HEK293T (cell line): ENCODE data around the gene F13A1.

Experiments used
- BHLHE40 ChIP-seq: fragments of 450-650 bp; IDR thresholded peaks from 2 replicates; pipeline ENCODE4 v1.6.1; 2016; ENCODE audit warnings: mild to moderate bottlenecking, moderate library complexity, borderline replicate concordance
- CTBP1 ChIP-seq: fragments of 450-650 bp; IDR thresholded peaks from 2 replicates; pipeline ENCODE4 v1.6.1; 2016; ENCODE audit warnings: borderline replicate concordance
- FOXA1 ChIP-seq: fragments of 450-650 bp; IDR thresholded peaks from 2 replicates; pipeline ENCODE4 v1.6.1; 2016; ENCODE audit warnings: mild to moderate bottlenecking
- FOXK2 ChIP-seq: fragments of 450-650 bp; IDR thresholded peaks from 2 replicates; pipeline ENCODE4 v1.6.1; 2016; ENCODE audit warnings: mild to moderate bottlenecking
- FOXM1 ChIP-seq: fragments of 450-650 bp; IDR thresholded peaks from 2 replicates; pipeline ENCODE4 v1.6.1; 2017; ENCODE audit warnings: mild to moderate bottlenecking, borderline replicate concordance
- HDGF ChIP-seq: fragments of 450-650 bp; IDR thresholded peaks from 2 replicates; pipeline ENCODE4 v1.6.1; 2017; ENCODE audit warnings: antibody characterized with exemption, borderline replicate concordance
- L3MBTL2 ChIP-seq: fragments of 450-650 bp; conservative IDR thresholded peaks from 2 replicates; pipeline ENCODE4 v1.6.1; 2016; ENCODE audit warnings: mild to moderate bottlenecking
- PKNOX1 ChIP-seq: fragments of 450-650 bp; IDR thresholded peaks from 2 replicates; pipeline ENCODE4 v1.6.1; 2016
- SP1 ChIP-seq: fragments of 450-650 bp; IDR thresholded peaks from 2 replicates; pipeline ENCODE4 v1.6.1; 2017
- SUZ12 ChIP-seq: fragments of 450-650 bp; IDR thresholded peaks from 2 replicates; pipeline ENCODE4 v1.6.1; 2016; ENCODE audit warnings: mild to moderate bottlenecking
- TARDBP ChIP-seq: fragments of 450-650 bp; IDR thresholded peaks from 2 replicates; pipeline ENCODE4 v1.6.1; 2016
- ZNF384 ChIP-seq: fragments of 450-650 bp; IDR thresholded peaks from 2 replicates; pipeline ENCODE4 v1.6.1; 2016

- TF ChIP-seq PKNOX1 (no peak), CTBP1 (no peak), FOXM1 (no peak), FOXK2 (no peak), FOXA1 (no peak), HDGF (no peak), BHLHE40 (no peak), SUZ12 (no peak), TARDBP (no peak), SP1 (no peak), ZNF384 (no peak), L3MBTL2 (no peak)
Observed at GRCh38 chr6:6270948-6271535, 49.4 kb downstream of the F13A1 start.
